ENCODE results near the gene KMT2C.
"Not testable (repeated sequence)": the region's sequence is repeated elsewhere in the genome, so short reads cannot be mapped to it uniquely, and the experiment has no call there.

KMT2C gene

DNA sequence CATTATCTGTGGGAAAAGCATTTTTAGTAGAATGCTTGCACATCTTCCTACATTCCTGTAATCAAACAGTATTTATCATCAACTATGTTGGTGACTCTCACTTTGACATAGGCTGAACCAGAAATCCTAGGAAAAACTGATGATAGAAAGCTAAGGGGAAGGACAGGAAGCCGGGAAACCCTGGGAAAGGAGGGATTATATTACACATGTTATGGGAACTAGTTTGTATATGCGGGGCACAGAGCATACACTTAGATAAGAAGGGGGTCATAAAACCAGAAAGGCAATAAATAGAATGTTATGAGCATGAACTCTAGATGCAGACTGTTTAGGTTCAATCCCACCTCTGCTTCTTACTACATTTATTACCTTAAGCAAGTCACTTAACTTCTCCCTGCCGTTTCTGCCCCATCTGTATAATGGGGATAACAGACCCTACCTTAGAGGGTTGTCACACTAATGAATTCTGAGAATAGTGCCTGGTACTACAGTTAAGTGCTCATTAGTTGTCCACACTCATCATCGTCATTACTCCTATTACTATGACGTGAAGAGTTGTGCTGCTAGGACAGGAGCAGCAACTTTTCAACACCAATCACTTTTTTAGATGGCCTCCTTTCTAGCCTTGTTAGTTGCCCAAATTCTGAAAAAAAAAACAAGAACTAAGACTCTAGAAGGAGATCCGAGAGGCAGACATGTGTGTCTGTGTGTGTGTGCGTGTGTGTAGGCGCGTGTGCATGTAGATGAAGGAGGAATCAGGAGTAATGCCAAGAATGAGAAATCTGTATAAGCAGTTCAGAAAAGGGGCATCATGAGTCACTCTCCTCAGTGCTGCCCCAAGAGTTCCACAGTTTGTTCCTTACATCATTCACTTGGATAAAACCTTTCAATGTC lies 52.2 kb downstream of the KMT2C start:
- no peak overlapping the region for H3K27ac ChIP-seq
- no peak for TF ChIP-seq ZFX (IDR thresholded peaks at IDR 0.05)
- TF ChIP-seq, protein P1, sequence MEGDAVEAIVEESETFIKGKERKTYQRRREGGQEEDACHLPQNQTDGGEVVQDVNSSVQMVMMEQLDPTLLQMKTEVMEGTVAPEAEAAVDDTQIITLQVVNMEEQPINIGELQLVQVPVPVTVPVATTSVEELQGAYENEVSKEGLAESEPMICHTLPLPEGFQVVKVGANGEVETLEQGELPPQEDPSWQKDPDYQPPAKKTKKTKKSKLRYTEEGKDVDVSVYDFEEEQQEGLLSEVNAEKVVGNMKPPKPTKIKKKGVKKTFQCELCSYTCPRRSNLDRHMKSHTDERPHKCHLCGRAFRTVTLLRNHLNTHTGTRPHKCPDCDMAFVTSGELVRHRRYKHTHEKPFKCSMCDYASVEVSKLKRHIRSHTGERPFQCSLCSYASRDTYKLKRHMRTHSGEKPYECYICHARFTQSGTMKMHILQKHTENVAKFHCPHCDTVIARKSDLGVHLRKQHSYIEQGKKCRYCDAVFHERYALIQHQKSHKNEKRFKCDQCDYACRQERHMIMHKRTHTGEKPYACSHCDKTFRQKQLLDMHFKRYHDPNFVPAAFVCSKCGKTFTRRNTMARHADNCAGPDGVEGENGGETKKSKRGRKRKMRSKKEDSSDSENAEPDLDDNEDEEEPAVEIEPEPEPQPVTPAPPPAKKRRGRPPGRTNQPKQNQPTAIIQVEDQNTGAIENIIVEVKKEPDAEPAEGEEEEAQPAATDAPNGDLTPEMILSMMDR (conservative IDR thresholded peaks at IDR 0.05): no peak

DNA sequence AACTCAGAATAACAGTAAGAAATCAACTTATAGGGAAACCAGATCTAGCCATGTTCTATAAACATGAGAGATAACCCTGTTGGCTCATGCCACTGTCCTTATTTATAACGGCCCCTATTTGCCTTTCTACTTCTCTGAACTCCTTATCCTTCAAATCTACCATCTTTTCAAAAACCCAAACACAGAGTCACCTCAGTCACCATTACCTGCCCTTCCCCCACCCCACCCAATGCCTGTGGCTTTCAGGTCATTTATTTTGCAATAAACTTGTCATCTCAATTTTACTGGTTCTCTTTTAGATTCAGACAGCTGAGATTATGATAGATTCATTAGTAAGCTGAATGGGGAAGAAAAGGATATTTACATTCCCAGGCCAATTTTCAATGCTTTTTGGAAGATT lies 53.6 kb downstream of the KMT2C start:
- no peak for TF ChIP-seq ZFX (IDR thresholded peaks at IDR 0.05)
- TF ChIP-seq, protein P1 (conservative IDR thresholded peaks at IDR 0.05): no peak
- H3K27ac ChIP-seq: no peak overlapping the region

DNA sequence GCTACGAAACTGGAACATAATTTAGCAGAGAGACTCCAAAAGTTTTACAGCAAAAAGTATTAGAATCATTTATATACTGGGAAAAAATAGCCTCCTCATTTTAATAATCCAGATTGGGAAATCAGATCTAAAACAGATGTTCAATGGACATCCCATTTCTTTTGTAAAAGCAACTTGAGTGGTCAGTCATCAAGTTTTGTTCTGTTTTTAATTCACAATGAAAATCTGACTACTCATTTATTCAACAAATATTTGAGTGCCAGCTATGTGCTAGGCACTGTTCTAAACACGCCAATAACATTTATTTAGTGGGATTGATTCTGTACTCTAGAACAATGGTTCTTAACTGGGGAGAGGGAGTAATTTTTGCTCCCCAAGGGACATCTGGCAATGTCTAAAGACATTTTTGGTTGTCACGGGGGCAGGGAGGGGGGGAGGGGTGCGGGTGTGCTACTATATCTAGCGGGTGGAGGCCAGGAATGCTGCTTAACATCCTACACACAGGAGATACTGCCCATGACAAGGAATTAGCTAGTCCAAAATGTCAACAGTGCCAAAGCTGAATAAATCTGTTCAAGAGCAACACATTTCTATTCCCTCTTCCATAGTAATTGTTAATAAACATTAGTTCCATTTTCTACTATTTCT lies 54.7 kb downstream of the KMT2C start:
- not testable (repeated sequence) for H3K27ac ChIP-seq

DNA sequence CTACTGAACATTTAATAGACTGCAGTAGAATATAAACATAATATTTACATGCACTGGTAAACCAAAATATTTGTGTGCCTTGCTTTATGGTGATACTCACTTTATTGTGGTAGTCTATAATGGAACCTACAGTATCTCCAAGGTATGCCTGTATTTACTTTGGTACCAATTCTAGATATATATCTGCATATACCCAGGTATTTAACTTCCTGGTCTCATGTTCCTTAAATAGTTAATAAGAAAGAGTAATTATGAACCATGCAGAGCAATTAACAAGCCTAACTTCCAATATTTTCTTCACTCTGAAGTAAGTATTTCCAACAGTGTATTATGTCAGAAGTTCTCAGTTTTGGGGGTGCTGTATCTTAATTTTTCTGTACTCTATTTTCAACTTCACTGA lies 57.3 kb downstream of the KMT2C start:
- not testable (repeated sequence) for H3K27ac ChIP-seq

DNA sequence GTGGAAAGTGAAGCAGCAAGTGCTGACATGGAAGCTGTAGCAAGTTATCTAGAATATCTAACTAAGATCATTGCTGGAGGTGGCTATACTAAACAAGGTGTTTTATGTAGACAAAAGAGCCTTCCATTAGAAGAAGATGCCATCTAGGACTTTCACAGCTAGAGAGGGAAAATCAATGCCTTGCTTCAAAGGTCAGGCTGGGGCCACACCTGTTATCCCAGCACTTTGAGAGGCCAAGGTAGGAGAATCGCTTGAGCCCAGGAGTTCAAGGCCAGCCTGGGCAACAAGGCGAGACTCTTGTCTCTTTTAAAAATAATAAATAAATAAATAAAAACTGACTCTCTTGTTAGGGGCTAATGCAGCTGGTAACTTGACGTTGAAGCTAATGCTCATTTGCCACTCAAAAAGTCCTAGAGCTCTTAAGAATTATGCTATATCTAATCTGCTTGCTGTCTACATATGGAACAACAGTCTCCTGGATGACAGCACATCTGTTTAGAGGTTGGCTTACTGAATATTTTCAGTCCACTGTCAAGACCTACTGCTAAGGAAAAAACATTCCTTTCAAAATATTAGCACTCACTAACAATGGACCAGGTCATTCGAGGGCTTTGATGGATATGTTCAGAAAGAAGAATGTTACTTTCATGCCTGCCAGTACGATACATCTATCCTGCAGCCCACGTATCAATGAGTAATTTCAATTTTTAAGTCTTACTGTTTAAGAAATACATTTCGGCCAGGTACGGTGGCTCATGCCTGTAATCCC lies 58.9 kb downstream of the KMT2C start:
- H3K27ac ChIP-seq: not testable (repeated sequence)

DNA sequence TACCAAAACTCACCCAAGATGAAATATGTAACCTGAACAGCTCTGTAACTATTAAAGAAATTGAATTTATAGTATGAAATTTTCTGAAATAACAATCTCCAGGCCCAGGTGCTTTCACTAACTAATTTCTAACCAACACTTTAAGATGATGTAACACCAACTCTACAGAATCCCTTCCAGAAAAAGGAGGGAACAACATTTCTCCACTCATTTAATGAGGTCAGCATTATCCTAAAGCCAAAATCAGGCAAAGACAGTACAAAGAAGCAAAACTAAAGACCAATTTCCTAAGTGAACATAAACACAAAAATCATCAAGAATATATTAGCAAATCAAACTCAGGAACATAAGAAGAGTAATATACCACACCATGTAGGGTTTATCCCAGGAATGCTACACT lies 65.5 kb downstream of the KMT2C start:
- no peak for TF ChIP-seq ZFX (IDR thresholded peaks at IDR 0.05)
- TF ChIP-seq, protein P1 (conservative IDR thresholded peaks at IDR 0.05): no peak
- H3K27ac ChIP-seq: no peak overlapping the region

DNA sequence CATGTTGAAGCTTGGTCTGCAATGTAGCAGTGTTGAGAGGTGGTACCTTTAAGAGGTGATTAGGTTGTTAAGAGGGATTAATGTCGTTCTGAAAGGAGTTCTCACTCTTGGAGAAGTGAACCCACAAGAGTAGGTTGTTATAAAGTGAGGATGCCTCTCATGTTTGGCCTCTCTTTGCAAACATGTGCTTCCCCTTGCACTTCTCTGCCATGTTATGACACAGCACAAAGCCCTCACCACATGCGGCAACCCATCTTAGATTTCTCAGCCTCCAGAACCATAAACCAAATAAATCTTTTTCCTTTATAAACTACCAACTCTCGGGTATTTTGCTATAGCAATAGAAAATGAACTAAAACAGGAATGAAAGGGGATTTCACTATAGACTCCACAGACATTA lies 66.3 kb downstream of the KMT2C start:
- TF ChIP-seq, protein P1 (conservative IDR thresholded peaks at IDR 0.05): no peak
- no peak for TF ChIP-seq ZFX (IDR thresholded peaks at IDR 0.05)

DNA sequence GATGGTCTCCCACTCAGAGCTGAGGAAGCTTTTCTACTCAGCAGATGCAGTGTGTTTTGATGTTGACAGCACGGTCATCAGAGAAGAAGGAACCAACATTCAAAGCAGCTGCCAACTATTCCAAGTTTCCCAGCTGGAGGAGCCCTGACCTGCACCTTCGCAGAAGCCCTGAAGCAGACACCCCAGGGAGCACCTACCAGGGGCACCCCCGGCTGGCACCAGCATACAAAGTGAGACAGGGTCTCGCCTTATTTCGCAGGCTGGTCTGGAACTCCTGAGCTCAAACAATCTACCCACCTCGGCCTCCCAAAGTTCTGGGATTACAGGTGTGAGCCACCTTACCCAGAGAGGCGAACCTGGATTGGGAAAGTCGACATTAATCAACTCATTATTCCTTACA lies 68.6 kb downstream of the KMT2C start:
- H3K27ac ChIP-seq: no peak overlapping the region
- TF ChIP-seq, protein P1 (conservative IDR thresholded peaks at IDR 0.05): no peak
- no peak for TF ChIP-seq ZFX (IDR thresholded peaks at IDR 0.05)

More for the DNA sequence above, 66.3 kb downstream of the KMT2C start:
- H3K27ac ChIP-seq: no peak overlapping the region
